BLaER1 treated with 17β-estradiol and CSF1 and Interleukin-3, amounts not matched to agents 10 nM and 100 nM (cell line): Measurements from ENCODE around the gene PICALM.
A peak's percentile ranks its signal among the peaks of the same experiment; 100 is the strongest.

Source experiments
- H3K27ac ChIP-seq, 11 experiments: shearing (Covaris generic); formaldehyde crosslinking; 2 replicates each; pipeline ENCODE4 v1.8.1; 2022
- H3K27me3 ChIP-seq, 11 experiments: shearing (Covaris generic); formaldehyde crosslinking; 2 replicates each; pipeline ENCODE4 v1.8.1; 2022
- H3K36me3 ChIP-seq, 11 experiments: shearing (Covaris generic); formaldehyde crosslinking; 2 replicates each; pipeline ENCODE4 v1.8.1; 2022
- H3K4me1 ChIP-seq, 10 experiments: shearing (Covaris generic); formaldehyde crosslinking; 2 replicates each; pipeline ENCODE4 v1.8.1; 2022
- H3K4me2 ChIP-seq, 11 experiments: shearing (Covaris generic); formaldehyde crosslinking; 2 replicates each; pipeline ENCODE4 v1.8.1; 2022
- H3K4me3 ChIP-seq, 10 experiments: shearing (Covaris generic); formaldehyde crosslinking; 2 replicates each; pipeline ENCODE4 v1.8.1; 2022
- H3K9ac ChIP-seq, 11 experiments: shearing (Covaris generic); formaldehyde crosslinking; 2 replicates each; pipeline ENCODE4 v1.8.1; 2022
- H3K9me3 ChIP-seq, 11 experiments: shearing (Covaris generic); formaldehyde crosslinking; replicated peaks in 1 of 11; 2 replicates each; pipeline ENCODE4 v1.8.1; 2022
- H4K20me1 ChIP-seq, 11 experiments: shearing (Covaris generic); formaldehyde crosslinking; 2 replicates each; pipeline ENCODE4 v1.8.1; 2022
- Cebpa-rat ChIP-seq, 11 experiments: shearing (Covaris generic); IDR thresholded peaks; 2 replicates each; pipeline ENCODE4 v1.8.1; 2022

PICALM gene

GRCh38 chr11:86068951-86069407 lies at the start of gene PICALM:
Gene PICALM, minus strand, starts transcription at chr11:86069084. Its CDS starts 304 bp downstream, at chr11:86068780.
- Histone ChIP-seq H3K4me1 (peaks cover 28 to 37% (median 32%) of the 10 kb centered on the region in 10 experiments), H3K27me3 (no peaks in the 10 kb centered on the region), H3K27ac (peak within 1 kb of the TSS; percentile 88 to 100 (median 93)), H3K9me3 (no peaks in the 10 kb centered on the region), H3K4me3 (peak within 1 kb of the TSS; percentile 77 to 100 (median 98)), H3K36me3 (peaks cover 0 to 9% (median 0%) of the 10 kb centered on the region in 11 experiments; a peak in 3 of 22 replicates), H4K20me1 (peaks cover 24 to 46% (median 45%) of the 10 kb centered on the region in 11 experiments), H3K9ac (peak within 1 kb of the TSS; percentile 90 to 99 (median 98)), H3K4me2 (peak within 1 kb of the TSS; percentile 76 to 96 (median 89))
- no peak for TF ChIP-seq Cebpa-rat (IDR thresholded peaks at IDR 0.05)

GRCh38 chr11:86118253-86118652 lies 49.4 kb upstream of the PICALM start:
- Histone ChIP-seq H3K36me3 (no peaks in the 10 kb centered on the region), H4K20me1 (no peaks in the 10 kb centered on the region), H3K4me2 (no peak overlapping the region), H3K4me3 (no peak overlapping the region), H3K27ac (no peak overlapping the region), H3K9me3 (no peaks in the 10 kb centered on the region), H3K4me1 (peaks cover 0 to 24% (median 7%) of the 10 kb centered on the region in 10 experiments; a peak in 15 of 20 replicates), H3K9ac (no peak overlapping the region), H3K27me3 (no peaks in the 10 kb centered on the region)
- no peak for TF ChIP-seq Cebpa-rat (IDR thresholded peaks at IDR 0.05)

- H3K4me3 ChIP-seq: no peak overlapping the region
- no peaks in the 10 kb centered on the region for H3K27me3 ChIP-seq
- no peaks in the 10 kb centered on the region for H4K20me1 ChIP-seq
- no peak overlapping the region for H3K27ac ChIP-seq
- no peaks in the 10 kb centered on the region for H3K9me3 ChIP-seq
- H3K4me1 ChIP-seq: peaks cover 0 to 22% (median 4%) of the 10 kb centered on the region in 10 experiments; a peak in 10 of 20 replicates
- H3K36me3 ChIP-seq: no peaks in the 10 kb centered on the region
- no peak overlapping the region for H3K9ac ChIP-seq
- TF ChIP-seq Cebpa-rat (IDR thresholded peaks at IDR 0.05): no peak
- H3K4me2 ChIP-seq: peak overlapping the region in 4 of 11 experiments; percentile 37 to 64 (median 46); a peak in 7 of 22 replicates
Observed at GRCh38 chr11:86117712-86118063, 48.8 kb upstream of the PICALM start.

GRCh38 chr11:86117001-86117711 lies 48.3 kb upstream of the PICALM start:
- Histone ChIP-seq H3K36me3 (no peaks in the 10 kb centered on the region), H3K4me3 (no peak overlapping the region), H4K20me1 (no peaks in the 10 kb centered on the region), H3K9ac (no peak overlapping the region), H3K9me3 (no peaks in the 10 kb centered on the region), H3K27ac (no peak overlapping the region), H3K27me3 (no peaks in the 10 kb centered on the region), H3K4me1 (peaks cover 0 to 22% (median 4%) of the 10 kb centered on the region in 10 experiments; a peak in 10 of 20 replicates), H3K4me2 (peak overlapping the region in 4 of 11 experiments; percentile 37 to 64 (median 46); a peak in 8 of 22 replicates)
- TF ChIP-seq Cebpa-rat (IDR thresholded peaks at IDR 0.05): no peak

- no peak for TF ChIP-seq Cebpa-rat (IDR thresholded peaks at IDR 0.05)
- Histone ChIP-seq H3K4me2 (peak overlapping the region in 3 of 11 experiments; percentile 43 to 64 (median 46); a peak in 5 of 22 replicates), H3K27ac (no peak overlapping the region), H4K20me1 (no peaks in the 10 kb centered on the region), H3K4me3 (no peak overlapping the region), H3K36me3 (no peaks in the 10 kb centered on the region), H3K9ac (no peak overlapping the region), H3K9me3 (no peaks in the 10 kb centered on the region), H3K27me3 (no peaks in the 10 kb centered on the region), H3K4me1 (peaks cover 0 to 22% (median 4%) of the 10 kb centered on the region in 10 experiments; a peak in 10 of 20 replicates)
Observed at GRCh38 chr11:86116386-86116726, 47.5 kb upstream of the PICALM start.

GRCh38 chr11:86115542-86116385 lies 46.9 kb upstream of the PICALM start:
- H4K20me1 ChIP-seq: no peaks in the 10 kb centered on the region
- H3K9me3 ChIP-seq: no peaks in the 10 kb centered on the region
- H3K27me3 ChIP-seq: no peaks in the 10 kb centered on the region
- no peak overlapping the region for H3K4me3 ChIP-seq
- no peak overlapping the region for H3K9ac ChIP-seq
- H3K36me3 ChIP-seq: no peaks in the 10 kb centered on the region
- TF ChIP-seq Cebpa-rat (IDR thresholded peaks at IDR 0.05): no peak
- peak overlapping the region in 3 of 11 experiments; percentile 43 to 64 (median 46); a peak in 5 of 22 replicates for H3K4me2 ChIP-seq
- H3K4me1 ChIP-seq: peaks cover 0 to 22% (median 4%) of the 10 kb centered on the region in 10 experiments; a peak in 10 of 20 replicates
- H3K27ac ChIP-seq: no peak overlapping the region

- TF ChIP-seq Cebpa-rat (IDR thresholded peaks at IDR 0.05): no peak
- H3K4me2 ChIP-seq: no peak overlapping the region
- H3K36me3 ChIP-seq: no peaks in the 10 kb centered on the region
- H3K4me1 ChIP-seq: peaks cover 0 to 9% (median 0%) of the 10 kb centered on the region in 10 experiments; a peak in 4 of 20 replicates
- no peaks in the 10 kb centered on the region for H4K20me1 ChIP-seq
- H3K9me3 ChIP-seq: peaks cover 0 to 6% (median 0%) of the 10 kb centered on the region in 11 experiments; a peak in 4 of 22 replicates
- no peak overlapping the region for H3K27ac ChIP-seq
- H3K9ac ChIP-seq: no peak overlapping the region
- H3K4me3 ChIP-seq: no peak overlapping the region
- H3K27me3 ChIP-seq: no peaks in the 10 kb centered on the region
Observed at GRCh38 chr11:86108890-86109638, 40.2 kb upstream of the PICALM start.

GRCh38 chr11:86108191-86108590 lies 39.3 kb upstream of the PICALM start:
- Histone ChIP-seq H3K27me3 (no peaks in the 10 kb centered on the region), H3K27ac (no peak overlapping the region), H3K9me3 (peaks cover 0 to 6% (median 0%) of the 10 kb centered on the region in 11 experiments; a peak in 4 of 22 replicates), H3K4me1 (peaks cover 0 to 14% (median 0%) of the 10 kb centered on the region in 10 experiments; a peak in 4 of 20 replicates), H3K4me2 (peak overlapping the region in 2 of 11 experiments; percentile 9 to 32; a peak in 3 of 22 replicates), H3K36me3 (no peaks in the 10 kb centered on the region), H3K4me3 (no peak overlapping the region), H3K9ac (no peak overlapping the region), H4K20me1 (no peaks in the 10 kb centered on the region)
- no peak for TF ChIP-seq Cebpa-rat (IDR thresholded peaks at IDR 0.05)
